ENCODE measurements around the gene BCL11B. TPM values are rescaled to one million over a fixed set of nuclear protein-coding genes. Genes with fewer than 3 reads are reported as not detected.
A peak's percentile ranks its signal among the peaks of the same experiment; 100 is the strongest.

The BCL11B gene
- total RNA-seq, 1 donor from 2014 or later, result 2.3 TPM

- no peak for TF ChIP-seq CTCF (IDR thresholded peaks at IDR 0.05; ENCODE audit: unreplicated experiment)
- peak overlapping the region; percentile 72 for H3K4me3 Mint-ChIP-seq (ENCODE audit: low read depth)
- H3K36me3 Mint-ChIP-seq (ENCODE audit: insufficient read depth), result no peaks in the 10 kb centered on the region
- no peak for DNase-seq (ENCODE audit: low spot score, unreplicated experiment)
- H3K4me1 Mint-ChIP-seq (ENCODE audit: low read depth), result peaks cover 34% of the 10 kb centered on the region
- H3K9me3 Mint-ChIP-seq (ENCODE audit: low read depth), result no peaks in the 10 kb centered on the region
- H3K27ac Mint-ChIP-seq, result no peak overlapping the region
- peaks cover 75% of the 10 kb centered on the region for H3K27me3 Mint-ChIP-seq
Observed at GRCh38 chr14:99271221-99271941, 616 bp downstream of the BCL11B start.

GRCh38 chr14:99270458-99271220, 1.4 kb downstream of the BCL11B start:
- TF ChIP-seq CTCF (IDR thresholded peaks at IDR 0.05; ENCODE audit: unreplicated experiment), result no peak
- H3K4me1 Mint-ChIP-seq (ENCODE audit: low read depth), result peaks cover 37% of the 10 kb centered on the region
- peak; percentile 35 for DNase-seq (ENCODE audit: low spot score, unreplicated experiment)
- no peaks in the 10 kb centered on the region for H3K36me3 Mint-ChIP-seq (ENCODE audit: insufficient read depth)
- H3K27ac Mint-ChIP-seq, result no peak overlapping the region
- H3K9me3 Mint-ChIP-seq (ENCODE audit: low read depth), result no peaks in the 10 kb centered on the region
- H3K4me3 Mint-ChIP-seq (ENCODE audit: low read depth), result peak overlapping the region; percentile 76
- H3K27me3 Mint-ChIP-seq, result peaks cover 75% of the 10 kb centered on the region

- Mint-ChIP-seq H3K4me1 (ENCODE audit: low read depth) (peaks cover 35% of the 10 kb centered on the region), H3K27me3 (peaks cover 80% of the 10 kb centered on the region), H3K36me3 (ENCODE audit: insufficient read depth) (no peaks in the 10 kb centered on the region), H3K9me3 (ENCODE audit: low read depth) (no peaks in the 10 kb centered on the region), H3K27ac (no peak overlapping the region), H3K4me3 (ENCODE audit: low read depth) (peak overlapping the region; percentile 58)
- no peak for TF ChIP-seq CTCF (IDR thresholded peaks at IDR 0.05; ENCODE audit: unreplicated experiment)
- no peak for DNase-seq (ENCODE audit: low spot score, unreplicated experiment)
Observed at GRCh38 chr14:99268810-99269707, 2.9 kb downstream of the BCL11B start.

GRCh38 chr14:99267837-99268781, 3.9 kb downstream of the BCL11B start:
- no peak for TF ChIP-seq CTCF (IDR thresholded peaks at IDR 0.05; ENCODE audit: unreplicated experiment)
- H3K4me3 Mint-ChIP-seq (ENCODE audit: low read depth), result no peak overlapping the region
- H3K4me1 Mint-ChIP-seq (ENCODE audit: low read depth), result peaks cover 35% of the 10 kb centered on the region
- H3K27me3 Mint-ChIP-seq, result peaks cover 86% of the 10 kb centered on the region
- H3K9me3 Mint-ChIP-seq (ENCODE audit: low read depth), result no peaks in the 10 kb centered on the region
- no peak overlapping the region for H3K27ac Mint-ChIP-seq
- no peak for DNase-seq (ENCODE audit: low spot score, unreplicated experiment)
- H3K36me3 Mint-ChIP-seq (ENCODE audit: insufficient read depth), result no peaks in the 10 kb centered on the region
